Neural cell (in vitro differentiated cells): ENCODE data around the gene PATL1. TPM values are rescaled to one million over a fixed set of nuclear protein-coding genes. Genes with fewer than 3 reads are reported as not detected.

Source experiments
- H2AFZ ChIP-seq: fragments of 200-600, 300-800 bp; sonication (generic), shearing (Covaris generic); 2 replicates; pipeline ENCODE4 v1.6.0; 2014; ENCODE audit warnings: low read depth, mild to moderate bottlenecking, antibody characterized with exemption, low read length, moderate library complexity
- H3F3A ChIP-seq: fragments of 200-600 bp; shearing (Covaris generic); 2 replicates; pipeline ENCODE4 v1.6.1; 2016; ENCODE audit warnings: mild to moderate bottlenecking, moderate library complexity, mixed read lengths, antibody characterized with exemption, low read length; ENCODE audit not compliant: insufficient read depth, poor library complexity, severe bottlenecking
- H3K27ac ChIP-seq: fragments of 200-600, 300-800 bp; sonication (generic), shearing (Covaris generic); 2 replicates; pipeline ENCODE4 v1.5.1; 2014; ENCODE audit warnings: mild to moderate bottlenecking, low read length, moderate library complexity
- H3K27me3 ChIP-seq: fragments of 300-800, 200-600 bp; sonication (generic), shearing (Covaris generic); 2 replicates; pipeline ENCODE4 v1.6.0; 2014; ENCODE audit warnings: mild to moderate bottlenecking, low read depth, low read length, moderate library complexity; ENCODE audit not compliant: insufficient read depth
- H3K36me3 ChIP-seq: fragments of 300-800, 200-600 bp; sonication (generic), shearing (Covaris generic); 2 replicates; pipeline ENCODE4 v1.5.1; 2014; ENCODE audit warnings: mild to moderate bottlenecking, antibody characterized with exemption, low read length, moderate library complexity; ENCODE audit not compliant: insufficient read depth
- H3K4me2 ChIP-seq: fragments of 300-800, 200-600 bp; sonication (generic), shearing (Covaris generic); 2 replicates; pipeline ENCODE4 v1.6.0; 2014; ENCODE audit warnings: mild to moderate bottlenecking, low read length
- H3K4me3 ChIP-seq: fragments of 300-800, 200-600 bp; sonication (generic), shearing (Covaris generic); 2 replicates; pipeline ENCODE4 v1.5.1; 2014; ENCODE audit warnings: mild to moderate bottlenecking, low read length, moderate library complexity
- H3K79me2 ChIP-seq: fragments of 200-600 bp; shearing (Covaris generic); replicated peaks from 2 replicates; pipeline ENCODE4 v1.6.0; 2014; ENCODE audit warnings: mild to moderate bottlenecking, low read length, moderate library complexity; ENCODE audit not compliant: insufficient read depth
- H3K9ac ChIP-seq: fragments of 300-800, 200-600 bp; sonication (generic), shearing (Covaris generic); 2 replicates; pipeline ENCODE4 v1.6.1; 2016; ENCODE audit warnings: mild to moderate bottlenecking, low read length, mixed read lengths
- H3K9me2 ChIP-seq: fragments of 200-600 bp; shearing (Covaris generic); 2 replicates; pipeline ENCODE4 v1.6.1; 2016; ENCODE audit warnings: mild to moderate bottlenecking, low read length, mixed read lengths; ENCODE audit not compliant: insufficient read depth
- H3K9me3 ChIP-seq: fragments of 200-600, 300-800 bp; sonication (generic), shearing (Covaris generic); 2 replicates; pipeline ENCODE4 v1.6.1; 2016; ENCODE audit warnings: mild to moderate bottlenecking, mixed run types, low read length, moderate library complexity, mixed read lengths
- H4K20me1 ChIP-seq: fragments of 200-600 bp; shearing (Covaris generic); 2 replicates; pipeline ENCODE4 v1.6.1; 2016; ENCODE audit warnings: mild to moderate bottlenecking, mixed run types; ENCODE audit not compliant: insufficient read depth
- EP300 ChIP-seq: fragments of 450-650 bp; conservative IDR thresholded peaks from 2 replicates; pipeline ENCODE4 v1.6.1; 2014; ENCODE audit warnings: antibody characterized with exemption, mild to moderate bottlenecking, moderate library complexity; ENCODE audit not compliant: poor library complexity, severe bottlenecking
- EZH2 ChIP-seq: fragments of 200-600, 300-800 bp; shearing (Covaris generic), sonication (generic); IDR thresholded peaks from 2 replicates; pipeline ENCODE4 v1.6.1; 2014; ENCODE audit warnings: antibody characterized with exemption, low read length, borderline replicate concordance, mild to moderate bottlenecking; ENCODE audit not compliant: insufficient read depth, poor library complexity, severe bottlenecking
- MXI1 ChIP-seq: fragments of 450-650 bp; conservative IDR thresholded peaks from 2 replicates; pipeline ENCODE4 v1.6.1; 2014; ENCODE audit warnings: antibody characterized with exemption, mild to moderate bottlenecking; ENCODE audit not compliant: poor library complexity, severe bottlenecking
- POLR2AphosphoS5 ChIP-seq: IDR thresholded peaks from 2 replicates; pipeline ENCODE4 v1.6.1; 2012
- RAD21 ChIP-seq: fragments of 450-650 bp; conservative IDR thresholded peaks from 2 replicates; pipeline ENCODE4 v1.6.1; 2014; ENCODE audit warnings: antibody characterized with exemption, mild to moderate bottlenecking, moderate library complexity
- SMC3 ChIP-seq: fragments of 450-650 bp; conservative IDR thresholded peaks from 2 replicates; pipeline ENCODE4 v1.6.1; 2014; ENCODE audit warnings: antibody characterized with exemption, mild to moderate bottlenecking, moderate library complexity; ENCODE audit not compliant: poor library complexity
- TAF1 ChIP-seq: IDR thresholded peaks from 2 replicates; pipeline ENCODE4 v1.6.1; 2012; ENCODE audit warnings: low read depth
- polyA plus RNA-seq: library from polyadenylated mRNA; depleted of rRNA; stranded (reverse); fragments of >200 nt; gene quantifications from 2 replicates; pipeline ENCODE4 v1.2.3, GENCODE V29; 2014
- TF ChIP-seq, protein P1 (sequence below): fragments of 450-650 bp; IDR thresholded peaks from 2 replicates; pipeline ENCODE4 v1.5.1; 2014; ENCODE audit warnings: antibody characterized with exemption, mild to moderate bottlenecking, moderate library complexity; ENCODE audit not compliant: poor library complexity, severe bottlenecking
- TF ChIP-seq, protein P2 (sequence below): IDR thresholded peaks from 2 replicates; pipeline ENCODE4 v1.6.1; 2012; ENCODE audit warnings: borderline replicate concordance

The PATL1 gene
- polyA plus RNA-seq, 1 donor from 2014 or later, result 3.2 TPM

DNA sequence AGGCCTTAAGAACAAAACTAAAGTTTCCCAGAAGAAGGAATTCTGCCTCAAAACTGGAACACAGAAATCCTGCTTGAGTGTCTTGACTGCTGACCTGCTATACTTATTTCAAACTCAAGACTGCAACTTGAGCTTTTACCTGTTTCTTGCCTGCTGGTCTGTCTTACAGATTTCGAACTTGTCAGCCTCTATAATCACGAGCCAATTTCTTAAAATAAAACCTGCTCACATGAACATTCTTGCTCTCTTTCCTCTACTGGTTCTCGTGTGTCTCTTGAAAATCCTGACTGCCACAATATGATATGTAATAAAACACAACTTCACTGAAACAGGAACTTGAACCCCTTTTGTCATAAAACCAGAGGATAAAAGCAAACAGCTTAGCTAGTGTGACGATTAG lies 13.9 kb downstream of the PATL1 start:
- H2AFZ ChIP-seq, result no peak overlapping the region
- no peaks in the 10 kb centered on the region for H3K27me3 ChIP-seq
- no peaks in the 10 kb centered on the region for H3K9me2 ChIP-seq
- H3K9ac ChIP-seq, result no peak overlapping the region
- H4K20me1 ChIP-seq, result no peaks in the 10 kb centered on the region
- TF ChIP-seq POLR2AphosphoS5 (no peak), EP300 (no peak), MXI1 (no peak), SMC3 (no peak), RAD21 (no peak)
- TF ChIP-seq, protein P1, sequence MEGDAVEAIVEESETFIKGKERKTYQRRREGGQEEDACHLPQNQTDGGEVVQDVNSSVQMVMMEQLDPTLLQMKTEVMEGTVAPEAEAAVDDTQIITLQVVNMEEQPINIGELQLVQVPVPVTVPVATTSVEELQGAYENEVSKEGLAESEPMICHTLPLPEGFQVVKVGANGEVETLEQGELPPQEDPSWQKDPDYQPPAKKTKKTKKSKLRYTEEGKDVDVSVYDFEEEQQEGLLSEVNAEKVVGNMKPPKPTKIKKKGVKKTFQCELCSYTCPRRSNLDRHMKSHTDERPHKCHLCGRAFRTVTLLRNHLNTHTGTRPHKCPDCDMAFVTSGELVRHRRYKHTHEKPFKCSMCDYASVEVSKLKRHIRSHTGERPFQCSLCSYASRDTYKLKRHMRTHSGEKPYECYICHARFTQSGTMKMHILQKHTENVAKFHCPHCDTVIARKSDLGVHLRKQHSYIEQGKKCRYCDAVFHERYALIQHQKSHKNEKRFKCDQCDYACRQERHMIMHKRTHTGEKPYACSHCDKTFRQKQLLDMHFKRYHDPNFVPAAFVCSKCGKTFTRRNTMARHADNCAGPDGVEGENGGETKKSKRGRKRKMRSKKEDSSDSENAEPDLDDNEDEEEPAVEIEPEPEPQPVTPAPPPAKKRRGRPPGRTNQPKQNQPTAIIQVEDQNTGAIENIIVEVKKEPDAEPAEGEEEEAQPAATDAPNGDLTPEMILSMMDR, result no peak
- TF ChIP-seq, protein P2, sequence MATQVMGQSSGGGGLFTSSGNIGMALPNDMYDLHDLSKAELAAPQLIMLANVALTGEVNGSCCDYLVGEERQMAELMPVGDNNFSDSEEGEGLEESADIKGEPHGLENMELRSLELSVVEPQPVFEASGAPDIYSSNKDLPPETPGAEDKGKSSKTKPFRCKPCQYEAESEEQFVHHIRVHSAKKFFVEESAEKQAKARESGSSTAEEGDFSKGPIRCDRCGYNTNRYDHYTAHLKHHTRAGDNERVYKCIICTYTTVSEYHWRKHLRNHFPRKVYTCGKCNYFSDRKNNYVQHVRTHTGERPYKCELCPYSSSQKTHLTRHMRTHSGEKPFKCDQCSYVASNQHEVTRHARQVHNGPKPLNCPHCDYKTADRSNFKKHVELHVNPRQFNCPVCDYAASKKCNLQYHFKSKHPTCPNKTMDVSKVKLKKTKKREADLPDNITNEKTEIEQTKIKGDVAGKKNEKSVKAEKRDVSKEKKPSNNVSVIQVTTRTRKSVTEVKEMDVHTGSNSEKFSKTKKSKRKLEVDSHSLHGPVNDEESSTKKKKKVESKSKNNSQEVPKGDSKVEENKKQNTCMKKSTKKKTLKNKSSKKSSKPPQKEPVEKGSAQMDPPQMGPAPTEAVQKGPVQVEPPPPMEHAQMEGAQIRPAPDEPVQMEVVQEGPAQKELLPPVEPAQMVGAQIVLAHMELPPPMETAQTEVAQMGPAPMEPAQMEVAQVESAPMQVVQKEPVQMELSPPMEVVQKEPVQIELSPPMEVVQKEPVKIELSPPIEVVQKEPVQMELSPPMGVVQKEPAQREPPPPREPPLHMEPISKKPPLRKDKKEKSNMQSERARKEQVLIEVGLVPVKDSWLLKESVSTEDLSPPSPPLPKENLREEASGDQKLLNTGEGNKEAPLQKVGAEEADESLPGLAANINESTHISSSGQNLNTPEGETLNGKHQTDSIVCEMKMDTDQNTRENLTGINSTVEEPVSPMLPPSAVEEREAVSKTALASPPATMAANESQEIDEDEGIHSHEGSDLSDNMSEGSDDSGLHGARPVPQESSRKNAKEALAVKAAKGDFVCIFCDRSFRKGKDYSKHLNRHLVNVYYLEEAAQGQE, result no peak
- H3K36me3 ChIP-seq, result peaks cover 13% of the 10 kb centered on the region
- no peaks in the 10 kb centered on the region for H3K79me2 ChIP-seq
- no peak overlapping the region for H3K4me3 ChIP-seq
- H3K9me3 ChIP-seq, result no peaks in the 10 kb centered on the region
- H3K27ac ChIP-seq, result no peak overlapping the region
- H3F3A ChIP-seq, result no peaks in the 10 kb centered on the region
- no peak overlapping the region for H3K4me2 ChIP-seq

DNA sequence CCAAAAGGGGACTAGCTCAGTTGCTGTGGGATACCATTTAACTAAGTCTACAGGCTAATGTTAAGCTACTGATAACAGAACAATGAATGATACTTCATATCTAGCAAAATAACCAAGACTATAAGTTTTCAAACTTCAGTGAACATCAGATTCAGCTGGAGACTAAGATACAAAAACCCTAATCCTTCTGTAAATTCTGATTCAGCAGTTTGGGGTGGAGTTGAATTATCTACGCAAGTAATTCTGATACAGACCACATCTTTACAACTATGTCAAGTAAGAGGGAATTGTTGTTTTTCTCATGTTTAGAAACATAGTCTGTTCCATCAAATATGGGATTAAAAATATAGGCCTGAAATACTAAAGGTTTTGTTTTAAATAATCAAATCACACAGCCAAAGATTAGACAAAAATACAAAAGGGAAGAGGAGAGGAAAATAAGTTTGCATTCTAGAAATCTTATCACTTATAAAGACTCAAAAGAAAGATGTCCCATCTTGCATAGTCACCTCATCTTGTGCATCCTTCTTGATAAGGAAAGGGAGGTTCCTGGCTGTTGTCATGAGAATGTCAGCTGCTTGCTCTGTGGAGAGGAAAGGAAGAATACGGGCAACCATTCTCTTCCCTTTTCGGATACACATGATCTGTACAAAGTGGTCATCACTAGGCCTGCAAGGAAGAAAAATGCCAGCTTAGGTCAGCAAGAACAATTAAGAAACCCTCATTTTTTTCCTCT lies 21.4 kb downstream of the PATL1 start:
- Histone ChIP-seq H3K4me3 (no peak overlapping the region), H3F3A (no peaks in the 10 kb centered on the region), H2AFZ (no peak overlapping the region), H3K79me2 (no peaks in the 10 kb centered on the region), H3K9ac (no peak overlapping the region), H4K20me1 (no peaks in the 10 kb centered on the region), H3K36me3 (peaks cover 18% of the 10 kb centered on the region), H3K9me2 (no peaks in the 10 kb centered on the region), H3K27me3 (no peaks in the 10 kb centered on the region), H3K4me2 (no peak overlapping the region), H3K9me3 (no peaks in the 10 kb centered on the region), H3K27ac (no peak overlapping the region)
- TF ChIP-seq EZH2 (no peak), TAF1 (no peak), EP300 (no peak)
- TF ChIP-seq, protein P2, result no peak
